ENCODE measurements around the gene TRO.

DNA sequence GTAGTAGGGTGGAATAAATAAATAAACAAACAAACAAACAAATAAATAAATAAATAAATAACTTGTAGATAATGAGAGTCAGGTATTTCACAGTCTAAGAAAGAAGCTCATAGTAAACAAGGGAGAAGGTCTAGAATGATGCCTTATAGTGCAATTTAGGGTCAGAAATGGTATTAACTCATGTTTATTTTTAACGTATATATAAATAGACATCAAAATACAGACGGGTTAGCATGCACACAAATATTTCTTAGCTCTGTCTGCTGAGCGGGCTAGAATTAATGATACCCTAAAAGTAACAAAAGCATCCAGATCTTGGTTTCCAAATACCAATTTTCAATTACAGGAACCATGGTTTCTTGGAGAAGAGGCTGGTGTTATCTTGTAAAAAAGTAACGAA is 56.8 kb downstream of the TRO start:
- no peak for TF ChIP-seq ATF3 (CRISPR knock-in tag; conservative IDR thresholded peaks at IDR 0.05)
- no peak for TF ChIP-seq JUN (CRISPR knock-in tag; IDR thresholded peaks at IDR 0.05)
- TF ChIP-seq MLX (CRISPR knock-in tag; IDR thresholded peaks at IDR 0.05), result no peak
- no peak for TF ChIP-seq FOXP1 (CRISPR knock-in tag; IDR thresholded peaks at IDR 0.05; ENCODE audit: borderline replicate concordance)
- TF ChIP-seq ZNF416 (CRISPR knock-in tag; IDR thresholded peaks at IDR 0.05), result no peak
- TF ChIP-seq SMAD3 (CRISPR knock-in tag; IDR thresholded peaks at IDR 0.05; ENCODE audit: borderline replicate concordance), result no peak
- no peak for TF ChIP-seq CREM (CRISPR knock-in tag; IDR thresholded peaks at IDR 0.05)
- TF ChIP-seq, protein P1, sequence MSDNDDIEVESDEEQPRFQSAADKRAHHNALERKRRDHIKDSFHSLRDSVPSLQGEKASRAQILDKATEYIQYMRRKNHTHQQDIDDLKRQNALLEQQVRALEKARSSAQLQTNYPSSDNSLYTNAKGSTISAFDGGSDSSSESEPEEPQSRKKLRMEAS (CRISPR knock-in tag; IDR thresholded peaks at IDR 0.05), result no peak
- no peak for TF ChIP-seq ZBTB21 (CRISPR knock-in tag; IDR thresholded peaks at IDR 0.05; ENCODE audit: borderline replicate concordance)
- TF ChIP-seq KAT7 (CRISPR knock-in tag; IDR thresholded peaks at IDR 0.05; ENCODE audit: borderline replicate concordance), result no peak
- no peak for TF ChIP-seq SP1 (CRISPR knock-in tag; conservative IDR thresholded peaks at IDR 0.05)

Measured in WTC11 (cell line).